ENCODE data around the gene CCDC180. TPM values are rescaled to one million over a fixed set of nuclear protein-coding genes. Genes with fewer than 3 reads are reported as not detected.
"Not testable (repeated sequence)": the region's sequence is repeated elsewhere in the genome, so short reads cannot be mapped to it uniquely, and the experiment has no call there.

CCDC180 gene
- 1.6 TPM for total RNA-seq
- polyA plus RNA-seq = 9.6 TPM
- long read RNA-seq, donor 1 = 0 reads
- long read RNA-seq, donor 2 = 0 reads
- long read RNA-seq, donor 3 = 0 reads
- long read RNA-seq, donor 4 = 0 reads
- long read RNA-seq, donor 5 = 0 reads
- long read RNA-seq, donor 6 = 0 reads
- long read RNA-seq, donor 7 = 0 reads
- long read RNA-seq, donor 8 = 0 reads
- long read RNA-seq, donor 9 = 0 reads
- long read RNA-seq, donor 10 = 0 reads

DNA sequence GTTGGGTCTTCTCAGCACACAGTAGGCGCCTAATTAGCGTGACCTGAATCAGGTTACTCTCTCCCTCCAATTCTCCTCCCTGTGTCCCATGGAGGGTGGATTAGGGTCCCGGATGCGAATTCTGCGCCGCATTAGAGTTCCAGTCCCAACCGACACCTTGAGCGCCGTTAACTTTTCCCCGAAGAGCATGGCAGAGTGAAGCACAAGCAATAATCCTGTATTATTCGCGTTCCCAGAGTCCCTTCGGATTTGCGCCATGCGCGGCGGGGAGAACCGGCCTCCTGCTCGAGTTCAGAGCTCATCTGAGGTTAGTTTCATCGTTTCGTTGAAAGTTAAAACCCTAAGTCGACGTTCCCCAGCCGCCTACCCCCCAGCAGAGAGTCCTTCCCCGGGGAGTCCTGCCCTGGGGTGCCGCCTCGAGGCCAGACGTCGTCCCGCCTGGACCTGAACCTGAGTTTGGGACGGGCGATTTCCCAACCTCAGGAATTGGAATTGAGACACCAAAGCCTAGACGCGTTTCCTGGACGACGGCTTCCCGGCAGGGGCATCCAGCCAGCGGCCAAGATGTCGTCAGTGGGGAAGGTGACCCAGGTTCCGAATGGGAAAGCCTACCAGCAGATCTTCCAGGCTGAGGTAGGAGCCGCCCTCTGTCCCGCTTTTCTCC, at the start of gene CCDC180:
CCDC180 (plus strand) TSS at position 160 of the 664 bp plus-strand sequence; CDS start at position 565, 405 bp downstream.
- H3K4me3 ChIP-seq (ENCODE audit: low read length in 2 of 2) = no peak within 1 kb of the TSS
- H3K27ac ChIP-seq (ENCODE audit: low read depth in 1 of 2, low read length in 1 of 2) = no peak within 1 kb of the TSS

DNA sequence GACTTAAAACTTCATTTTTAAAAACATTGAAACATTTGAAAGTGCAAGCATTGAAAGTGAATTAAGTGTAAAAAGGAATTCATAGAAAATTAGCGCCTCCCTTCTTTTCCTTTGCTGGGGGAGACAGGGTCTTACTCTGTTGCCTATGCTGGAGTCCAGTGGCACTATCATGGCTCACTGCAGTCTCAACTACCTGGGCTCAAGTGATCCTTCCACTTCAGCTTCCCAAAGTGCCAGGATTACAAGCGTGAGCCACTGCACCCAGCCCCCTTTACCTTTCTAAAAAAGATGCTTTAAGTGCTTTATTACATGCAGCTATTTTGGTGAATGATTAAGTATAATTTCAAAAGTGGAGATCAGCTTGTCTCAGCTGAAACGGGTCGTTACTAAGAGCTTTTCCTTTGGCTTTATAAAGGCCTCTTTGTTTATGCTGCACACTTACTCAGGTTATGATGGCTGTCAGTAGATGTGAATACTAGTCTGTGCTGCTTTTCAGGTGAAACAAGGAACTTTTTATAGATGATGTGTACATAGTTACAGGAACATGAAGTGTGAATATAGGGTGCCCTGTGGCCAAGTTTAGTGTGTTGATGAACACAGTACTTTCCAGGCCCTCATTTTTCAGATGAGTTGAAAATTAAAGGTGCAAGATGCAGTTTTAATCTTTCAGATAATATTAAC, 47.5 kb upstream of the CCDC180 start:
- H3K4me3 ChIP-seq (ENCODE audit: low read length in 2 of 2); H3K27ac ChIP-seq (ENCODE audit: low read depth in 1 of 2, low read length in 1 of 2); H3K27me3 ChIP-seq (ENCODE audit: control insufficient read depth in 2 of 2, insufficient read depth in 1 of 2, low read length in 1 of 2); H3K36me3 ChIP-seq (ENCODE audit: control insufficient read depth in 2 of 2, insufficient read depth in 2 of 2, low read length in 1 of 2); H3K9me3 ChIP-seq (ENCODE audit: control insufficient read depth in 2 of 2, insufficient read depth in 1 of 2, low read length in 1 of 2); H3K4me1 ChIP-seq (ENCODE audit: control insufficient read depth in 2 of 2, insufficient read depth in 2 of 2, low read length in 2 of 2); DNase-seq (ENCODE audit: low read depth in 6 of 9, low spot score in 9 of 9): not testable (repeated sequence)
- 95% methylated on average over 4 of the region's 4 CpGs for WGBS

More for the DNA sequence above, at the start of gene CCDC180:
- Histone ChIP-seq H3K9me3 (ENCODE audit: control insufficient read depth in 2 of 2, insufficient read depth in 1 of 2, low read length in 1 of 2) (no peaks in the 10 kb centered on the region), H3K27me3 (ENCODE audit: control insufficient read depth in 2 of 2, insufficient read depth in 1 of 2, low read length in 1 of 2) (peaks cover 0 to 16% of the 10 kb centered on the region in 2 donors), H3K36me3 (ENCODE audit: control insufficient read depth in 2 of 2, insufficient read depth in 2 of 2, low read length in 1 of 2) (peaks cover 0 to 2% of the 10 kb centered on the region in 2 donors), H3K4me1 (ENCODE audit: control insufficient read depth in 2 of 2, insufficient read depth in 2 of 2, low read length in 2 of 2) (peaks cover 0 to 5% of the 10 kb centered on the region in 2 donors)
- 78% methylated on average over 42 of the region's 42 CpGs for WGBS
- DNase-seq (ENCODE audit: low read depth in 6 of 9, low spot score in 9 of 9) = no peak

GRCh38 chr9:97271292-97271691, 36.2 kb upstream of the CCDC180 start:
- no peak overlapping the region for H3K27ac ChIP-seq (ENCODE audit: low read depth in 1 of 2, low read length in 1 of 2)
- no peak for DNase-seq (ENCODE audit: low read depth in 6 of 9, low spot score in 9 of 9)
- no peaks in the 10 kb centered on the region for H3K27me3 ChIP-seq (ENCODE audit: control insufficient read depth in 2 of 2, insufficient read depth in 1 of 2, low read length in 1 of 2)
- H3K4me3 ChIP-seq (ENCODE audit: low read length in 2 of 2) = no peak overlapping the region
- H3K36me3 ChIP-seq (ENCODE audit: control insufficient read depth in 2 of 2, insufficient read depth in 2 of 2, low read length in 1 of 2) = no peaks in the 10 kb centered on the region
- 94% methylated on average over 29 of the region's 29 CpGs for WGBS
- H3K9me3 ChIP-seq (ENCODE audit: control insufficient read depth in 2 of 2, insufficient read depth in 1 of 2, low read length in 1 of 2) = no peaks in the 10 kb centered on the region
- no peaks in the 10 kb centered on the region for H3K4me1 ChIP-seq (ENCODE audit: control insufficient read depth in 2 of 2, insufficient read depth in 2 of 2, low read length in 2 of 2)

GRCh38 chr9:97272072-97272471, 35.4 kb upstream of the CCDC180 start:
- Histone ChIP-seq H3K9me3 (ENCODE audit: control insufficient read depth in 2 of 2, insufficient read depth in 1 of 2, low read length in 1 of 2) (no peaks in the 10 kb centered on the region), H3K4me1 (ENCODE audit: control insufficient read depth in 2 of 2, insufficient read depth in 2 of 2, low read length in 2 of 2) (no peaks in the 10 kb centered on the region)
- 98% methylated on average over 4 of the region's 4 CpGs for WGBS

DNA sequence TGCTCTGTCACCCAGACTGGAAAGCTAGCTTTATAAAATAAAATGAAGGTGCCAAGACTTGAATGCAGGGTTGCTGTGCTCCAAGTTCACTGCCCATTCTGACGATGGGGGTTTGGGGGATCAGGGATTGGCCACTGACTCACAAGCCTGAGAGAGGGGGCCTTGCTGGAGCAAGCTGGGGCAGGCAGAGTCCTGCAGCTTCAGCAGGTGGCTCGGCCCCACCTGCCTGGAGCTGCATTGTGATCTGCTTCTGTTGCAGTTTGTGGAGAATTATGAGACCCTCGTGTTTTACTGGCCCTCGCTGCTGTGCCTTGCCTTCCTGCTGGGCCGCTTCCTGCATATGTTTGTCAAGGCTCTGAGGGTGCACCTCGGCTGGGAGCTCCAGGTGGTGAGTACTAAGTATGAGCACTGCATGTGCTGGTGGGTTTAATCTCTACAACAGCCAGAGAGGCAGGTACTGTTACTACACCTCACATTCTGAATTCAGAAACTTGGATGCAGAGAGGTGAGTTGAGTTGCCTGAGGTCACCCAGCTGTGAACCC, 31.1 kb upstream of the CCDC180 start:
- no peaks in the 10 kb centered on the region for H3K4me1 ChIP-seq (ENCODE audit: control insufficient read depth in 2 of 2, insufficient read depth in 2 of 2, low read length in 2 of 2)
- DNase-seq (ENCODE audit: low read depth in 6 of 9, low spot score in 9 of 9) = no peak

More at GRCh38 chr9:97272072-97272471, 35.4 kb upstream of the CCDC180 start:
- Histone ChIP-seq H3K27me3 (ENCODE audit: control insufficient read depth in 2 of 2, insufficient read depth in 1 of 2, low read length in 1 of 2) (no peaks in the 10 kb centered on the region), H3K36me3 (ENCODE audit: control insufficient read depth in 2 of 2, insufficient read depth in 2 of 2, low read length in 1 of 2) (no peaks in the 10 kb centered on the region), H3K4me3 (ENCODE audit: low read length in 2 of 2) (no peak overlapping the region), H3K27ac (ENCODE audit: low read depth in 1 of 2, low read length in 1 of 2) (no peak overlapping the region)
- no peak for DNase-seq (ENCODE audit: low read depth in 6 of 9, low spot score in 9 of 9)

DNA sequence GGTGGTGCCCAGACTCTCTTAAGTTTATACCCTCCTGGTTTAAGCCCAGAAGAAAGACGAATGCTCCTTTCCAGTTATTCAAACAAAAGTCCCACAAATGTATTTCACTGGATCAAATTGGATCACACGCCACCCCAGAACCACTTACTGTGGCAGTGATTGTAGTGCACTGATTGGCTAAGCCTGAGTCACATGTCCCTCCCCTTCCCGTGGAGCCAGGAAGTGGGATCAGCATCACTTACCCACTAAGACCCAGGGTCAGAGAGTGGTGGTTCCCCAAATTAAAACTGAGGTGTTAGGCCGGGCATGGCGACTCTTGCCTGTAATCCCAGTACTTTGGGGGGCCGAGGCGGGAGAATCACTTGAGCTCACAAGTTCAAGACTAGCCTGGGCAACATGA, 29.5 kb upstream of the CCDC180 start:
- no peak for DNase-seq (ENCODE audit: low read depth in 6 of 9, low spot score in 9 of 9)

More for the DNA sequence above, 31.1 kb upstream of the CCDC180 start:
- 94% methylated on average over 6 of the region's 6 CpGs for WGBS
- Histone ChIP-seq H3K9me3 (ENCODE audit: control insufficient read depth in 2 of 2, insufficient read depth in 1 of 2, low read length in 1 of 2) (no peaks in the 10 kb centered on the region), H3K27me3 (ENCODE audit: control insufficient read depth in 2 of 2, insufficient read depth in 1 of 2, low read length in 1 of 2) (no peaks in the 10 kb centered on the region), H3K4me3 (ENCODE audit: low read length in 2 of 2) (no peak overlapping the region), H3K27ac (ENCODE audit: low read depth in 1 of 2, low read length in 1 of 2) (no peak overlapping the region), H3K36me3 (ENCODE audit: control insufficient read depth in 2 of 2, insufficient read depth in 2 of 2, low read length in 1 of 2) (peaks cover 0 to 1% of the 10 kb centered on the region in 2 donors)

GRCh38 chr9:97280755-97281330, 26.6 kb upstream of the CCDC180 start:
- H3K36me3 ChIP-seq (ENCODE audit: control insufficient read depth in 2 of 2, insufficient read depth in 2 of 2, low read length in 1 of 2) = peaks cover 0 to 3% of the 10 kb centered on the region in 2 donors
- WGBS = 96% methylated on average over 3 of the region's 3 CpGs

More for the DNA sequence above, 29.5 kb upstream of the CCDC180 start:
- H3K36me3 ChIP-seq (ENCODE audit: control insufficient read depth in 2 of 2, insufficient read depth in 2 of 2, low read length in 1 of 2) = peaks cover 0 to 3% of the 10 kb centered on the region in 2 donors
- no peaks in the 10 kb centered on the region for H3K9me3 ChIP-seq (ENCODE audit: control insufficient read depth in 2 of 2, insufficient read depth in 1 of 2, low read length in 1 of 2)
- no peak overlapping the region for H3K4me3 ChIP-seq (ENCODE audit: low read length in 2 of 2)
- H3K27ac ChIP-seq (ENCODE audit: low read depth in 1 of 2, low read length in 1 of 2) = no peak overlapping the region
- H3K4me1 ChIP-seq (ENCODE audit: control insufficient read depth in 2 of 2, insufficient read depth in 2 of 2, low read length in 2 of 2) = no peaks in the 10 kb centered on the region
- no peaks in the 10 kb centered on the region for H3K27me3 ChIP-seq (ENCODE audit: control insufficient read depth in 2 of 2, insufficient read depth in 1 of 2, low read length in 1 of 2)
- WGBS = 98% methylated on average over 7 of the region's 7 CpGs

DNA sequence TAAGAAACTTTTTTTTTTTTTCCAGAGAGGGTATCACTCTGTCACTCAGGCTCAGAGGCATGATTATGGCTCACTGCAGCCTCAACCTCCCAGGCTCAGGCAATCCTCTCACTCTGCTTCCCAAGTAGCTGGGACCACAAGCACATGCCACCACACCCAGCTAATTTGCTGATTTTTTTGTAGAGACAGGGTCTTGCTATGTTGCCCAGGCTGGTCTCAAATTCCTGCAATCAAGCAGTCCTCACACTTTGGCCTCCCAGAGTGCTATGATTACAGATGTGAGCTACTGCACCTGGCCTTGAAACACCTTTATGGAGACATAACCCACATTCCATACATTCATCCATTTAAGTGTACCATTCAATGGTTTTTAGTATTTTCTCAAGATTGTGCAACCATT, 23.7 kb upstream of the CCDC180 start:
- Histone ChIP-seq H3K4me1 (ENCODE audit: control insufficient read depth in 2 of 2, insufficient read depth in 2 of 2, low read length in 2 of 2) (no peaks in the 10 kb centered on the region), H3K27me3 (ENCODE audit: control insufficient read depth in 2 of 2, insufficient read depth in 1 of 2, low read length in 1 of 2) (no peaks in the 10 kb centered on the region), H3K36me3 (ENCODE audit: control insufficient read depth in 2 of 2, insufficient read depth in 2 of 2, low read length in 1 of 2) (peaks cover 0 to 8% of the 10 kb centered on the region in 2 donors), H3K27ac (ENCODE audit: low read depth in 1 of 2, low read length in 1 of 2) (no peak overlapping the region), H3K4me3 (ENCODE audit: low read length in 2 of 2) (no peak overlapping the region), H3K9me3 (ENCODE audit: control insufficient read depth in 2 of 2, insufficient read depth in 1 of 2, low read length in 1 of 2) (no peaks in the 10 kb centered on the region)
- DNase-seq (ENCODE audit: low read depth in 6 of 9, low spot score in 9 of 9) = no peak

More at GRCh38 chr9:97280755-97281330, 26.6 kb upstream of the CCDC180 start:
- H3K9me3 ChIP-seq (ENCODE audit: control insufficient read depth in 2 of 2, insufficient read depth in 1 of 2, low read length in 1 of 2) = no peaks in the 10 kb centered on the region
- DNase-seq (ENCODE audit: low read depth in 6 of 9, low spot score in 9 of 9) = no peak
- H3K27me3 ChIP-seq (ENCODE audit: control insufficient read depth in 2 of 2, insufficient read depth in 1 of 2, low read length in 1 of 2) = no peaks in the 10 kb centered on the region
- no peaks in the 10 kb centered on the region for H3K4me1 ChIP-seq (ENCODE audit: control insufficient read depth in 2 of 2, insufficient read depth in 2 of 2, low read length in 2 of 2)
- no peak overlapping the region for H3K27ac ChIP-seq (ENCODE audit: low read depth in 1 of 2, low read length in 1 of 2)
- H3K4me3 ChIP-seq (ENCODE audit: low read length in 2 of 2) = no peak overlapping the region

Measured in thymus (tissue), 14 donors.